Activated CD8-positive, alpha-beta memory T cell treated with anti-CD3 and anti-CD28 coated beads for 36 hours (primary cell): ENCODE data around the gene C9orf85. TPM values are rescaled to one million over a fixed set of nuclear protein-coding genes. Genes with fewer than 3 reads are reported as not detected.
"Not testable (repeated sequence)": the region's sequence is repeated elsewhere in the genome, so short reads cannot be mapped to it uniquely, and the experiment has no call there.

Experiments used
- CTCF ChIA-PET: fragments of 350-600 bp; sonication (Branson Sonifier 250); formaldehyde crosslinking; loops from one replicate; lab custom pipeline; 2021; ENCODE audit warnings: antibody characterized with exemption; lab: Charles Lee
- POLR2A ChIA-PET: fragments of 350-600 bp; sonication (Branson Sonifier 250); formaldehyde crosslinking; loops from one replicate; lab custom pipeline; 2021; ENCODE audit warnings: antibody characterized with exemption; lab: Charles Lee
- total RNA-seq, 2 experiments: library from RNA; stranded (reverse); gene quantifications; one replicate each; pipeline ENCODE4 v1.2.3, GENCODE V29; 2021

The C9orf85 gene
- total RNA-seq, 2 experiments from 2014 or later, result 10.5 to 11.2 TPM

GRCh38 chr9:71981944-71982343 is 70.5 kb downstream of the C9orf85 start:
- CTCF ChIA-PET, result interaction anchor here (0.7 kb wide), 1 partner anchor 17 kb away, joined by 5 read pairs; no protein-coding TSS in a partner anchor
- POLR2A ChIA-PET, result no interaction called here

GRCh38 chr9:71984403-71984802 is 73.0 kb downstream of the C9orf85 start:
- ChIA-PET POLR2A (no interaction called here), CTCF (no interaction called here)

- CTCF ChIA-PET, result no interaction called here
- POLR2A ChIA-PET, result no interaction called here
These were observed 73.4 kb downstream of the C9orf85 start for GRCh38 chr9:71984831-71985281.

- ChIA-PET POLR2A (no interaction called here), CTCF (no interaction called here)
These were observed 74.0 kb downstream of the C9orf85 start for GRCh38 chr9:71985297-71985911.

GRCh38 chr9:71986900-71987299 is 75.5 kb downstream of the C9orf85 start:
- CTCF ChIA-PET, result no interaction called here
- POLR2A ChIA-PET, result no interaction called here

- ChIA-PET POLR2A (no interaction called here), CTCF (no interaction called here)
These were observed 76.3 kb downstream of the C9orf85 start for GRCh38 chr9:71987471-71988371.

- ChIA-PET POLR2A (no interaction called here), CTCF (no interaction called here)
These were observed 79.0 kb downstream of the C9orf85 start for GRCh38 chr9:71990466-71990865.

- POLR2A ChIA-PET, result no interaction called here
- CTCF ChIA-PET, result no interaction called here
These were observed 94.0 kb downstream of the C9orf85 start for GRCh38 chr9:72005451-72005850.

GRCh38 chr9:72006501-72006900 is 95.1 kb downstream of the C9orf85 start:
- ChIA-PET CTCF (no interaction called here), POLR2A (no interaction called here)

- POLR2A ChIA-PET, CTCF ChIA-PET: not testable (repeated sequence)
These were observed 96.3 kb downstream of the C9orf85 start for GRCh38 chr9:72007726-72008125.

- POLR2A ChIA-PET, result no interaction called here
- CTCF ChIA-PET, result interaction anchor here (0.6 kb wide), 1 partner anchor 1106 kb away, joined by 3 read pairs; no protein-coding TSS in a partner anchor
These were observed 101.2 kb downstream of the C9orf85 start for GRCh38 chr9:72012646-72013045.

GRCh38 chr9:72013292-72013760 is 101.9 kb downstream of the C9orf85 start:
- POLR2A ChIA-PET, result no interaction called here
- CTCF ChIA-PET, result interaction anchor here (0.6 kb wide), 1 partner anchor 1105 kb away, joined by 3 read pairs; no protein-coding TSS in a partner anchor

GRCh38 chr9:72022841-72023240 is 111.4 kb downstream of the C9orf85 start:
- POLR2A ChIA-PET, result no interaction called here
- CTCF ChIA-PET, result interaction anchor here (0.8 to 1.0 kb wide), 2 partner anchors 215 to 565 kb away, joined by 3 read pairs; no protein-coding TSS in a partner anchor

Other genes with a start within 250 kb of the C9orf85 start
- gene CEMIP2, start 143.1 kb upstream of the C9orf85 start, total RNA-seq, result 10 to 100 TPM; 92.8 to 95.1 TPM
- 10 to 100 TPM; 16.4 to 18.1 TPM for gene ABHD17B, start 446 bp upstream of the C9orf85 start, total RNA-seq
- gene C9orf57, start 149.0 kb downstream of the C9orf85 start, total RNA-seq, result not detected
- not detected for gene GDA, start 237.8 kb downstream of the C9orf85 start, total RNA-seq